HCT116 (cell line): ENCODE results near the gene RASGRF2. TPM values are rescaled to one million over a fixed set of nuclear protein-coding genes. Genes with fewer than 3 reads are reported as not detected.

Experiments
- ATAC-seq: fragments of 200-7000 bp; cut with Tn5 transposase; 2 replicates; pipeline ENCODE4 v1.9.1; 2020; ENCODE audit warnings: mild to moderate bottlenecking, moderate library complexity
- BruUV-seq: library from RNA; stranded (reverse); fragments of 400-500 nt; replicated peaks from 2 replicates; lab custom pipeline; 2021; lab: Mats Ljungman, UMichigan
- CTCF ChIA-PET: fragments of 300-600 bp; sonication (Branson Sonifier 250); formaldehyde crosslinking; loops from one replicate; lab custom pipeline; 2021; ENCODE audit warnings: antibody characterized with exemption; lab: Charles Lee
- POLR2A ChIA-PET: fragments of 300-600, 350-600 bp; sonication (Branson Sonifier 250); formaldehyde crosslinking; loops from one replicate; lab custom pipeline; 2021; ENCODE audit warnings: antibody characterized with exemption; lab: Charles Lee
- RAD21 ChIA-PET, 2 experiments: fragments of 300-600 bp; sonication (Branson Sonifier 250); formaldehyde crosslinking; loops; one replicate each; lab custom pipeline; 2023; ENCODE audit warnings: low total read pairs in 2 of 2; ENCODE audit not compliant: uncharacterized antibody in 2 of 2, unreplicated experiment in 2 of 2, low non-redundant PET in 1 of 2; lab: Charles Lee
- DNase-seq: peaks from one replicate; pipeline ENCODE4 v3.0.0-alpha.2; 2010; ENCODE audit warnings: low read depth, low spot score
- H2AFZ ChIP-seq: fragments of 200-600 bp; shearing (Covaris generic), sonication (generic); 2 replicates; pipeline ENCODE4 v1.6.1; 2017; ENCODE audit warnings: low read depth, mixed run types, mixed read lengths, antibody characterized with exemption, low read length; ENCODE audit not compliant: poor library complexity, severe bottlenecking
- H3K27ac ChIP-seq: 2 replicates; pipeline ENCODE4 v1.5.1; 2012; ENCODE audit warnings: low read depth, low read length
- H3K27me3 ChIP-seq: fragments of 200-600 bp; sonication (generic); 2 replicates; pipeline ENCODE4 v1.6.1; 2016; ENCODE audit warnings: mixed run types, low read length, mixed read lengths; ENCODE audit not compliant: insufficient read depth
- H3K36me3 ChIP-seq, 2 experiments: fragments of 200-500 bp in 1 of 2; fragments of 200-600 bp in 1 of 2; sonication (Bioruptor generic) in 1 of 2; sonication (generic) in 1 of 2; 2 replicates each; pipeline versions ENCODE4 v1.5.1 to v1.6.1; 2014 to 2016; ENCODE audit warnings: low read length in 2 of 2, inconsistent platforms in 1 of 2, mixed read lengths in 1 of 2, mixed run types in 1 of 2; ENCODE audit not compliant: insufficient read depth in 2 of 2, control insufficient read depth in 1 of 2
- H3K4me1 ChIP-seq, 2 experiments: fragments of 200-600 bp in 1 of 2; sonication (generic) in 1 of 2; 2 replicates each; pipeline versions ENCODE4 v1.5.1 to v1.6.1; 2012 to 2017; ENCODE audit warnings: low read length in 2 of 2, inconsistent platforms in 1 of 2, mild to moderate bottlenecking in 1 of 2, mixed read lengths in 1 of 2, mixed run types in 1 of 2, moderate library complexity in 1 of 2; ENCODE audit not compliant: insufficient read depth in 2 of 2, control insufficient read depth in 1 of 2
- H3K4me2 ChIP-seq: fragments of 200-600 bp; sonication (generic); 2 replicates; pipeline ENCODE4 v1.6.1; 2017; ENCODE audit warnings: mixed run types, low read length, mixed read lengths
- H3K4me3 ChIP-seq, 2 experiments: fragments of 200-600 bp in 1 of 2; sonication (generic) in 1 of 2; replicated peaks in 1 of 2; 2 replicates each; pipeline ENCODE4 v1.5.1; 2011 to 2016; ENCODE audit warnings: low read length in 2 of 2, control low read depth in 1 of 2, low read depth in 1 of 2, mild to moderate bottlenecking in 1 of 2, mixed read lengths in 1 of 2, mixed run types in 1 of 2
- H3K79me2 ChIP-seq: fragments of 200-600 bp; sonication (generic); 2 replicates; pipeline ENCODE4 v1.6.1; 2017; ENCODE audit warnings: mild to moderate bottlenecking, mixed run types, low read length, moderate library complexity, mixed read lengths; ENCODE audit not compliant: insufficient read depth
- H3K9ac ChIP-seq: fragments of 200-600 bp; sonication (generic); 2 replicates; pipeline ENCODE4 v1.6.1; 2016; ENCODE audit warnings: low read length, mixed read lengths
- H3K9me2 ChIP-seq: fragments of 200-600 bp; sonication (generic), shearing (Covaris generic); 2 replicates; pipeline ENCODE4 v1.6.1; 2017; ENCODE audit warnings: mixed run types, mild to moderate bottlenecking, moderate library complexity; ENCODE audit not compliant: insufficient read depth
- H3K9me3 ChIP-seq, 2 experiments: fragments of 200-500 bp in 1 of 2; fragments of 200-600 bp in 1 of 2; sonication (Bioruptor generic) in 1 of 2; sonication (generic) in 1 of 2; 2 replicates each; pipeline ENCODE4 v1.6.1; 2014 to 2017; ENCODE audit warnings: low read length in 2 of 2, mixed read lengths in 2 of 2, inconsistent platforms in 1 of 2, low read depth in 1 of 2, mild to moderate bottlenecking in 1 of 2, mixed run types in 1 of 2, moderate library complexity in 1 of 2; ENCODE audit not compliant: control insufficient read depth in 1 of 2, insufficient read depth in 1 of 2
- H4K20me1 ChIP-seq: fragments of 200-600 bp; sonication (generic), shearing (Covaris generic); 2 replicates; pipeline ENCODE4 v1.6.1; 2017; ENCODE audit warnings: mixed run types, mild to moderate bottlenecking, moderate library complexity; ENCODE audit not compliant: insufficient read depth
- CEBPB ChIP-seq: IDR thresholded peaks from 2 replicates; pipeline ENCODE4 v1.6.1; 2012; ENCODE audit warnings: low read depth
- ELF1 ChIP-seq: IDR thresholded peaks from 2 replicates; pipeline ENCODE4 v1.6.1; 2012; ENCODE audit warnings: low read depth, borderline replicate concordance
- JUND ChIP-seq: IDR thresholded peaks from 2 replicates; pipeline ENCODE4 v1.6.1; 2012
- POLR2AphosphoS5 ChIP-seq: IDR thresholded peaks from 2 replicates; pipeline ENCODE4 v1.6.1; 2011; ENCODE audit warnings: mild to moderate bottlenecking, low read depth, low read length, moderate library complexity
- RAD21 ChIP-seq: IDR thresholded peaks from 2 replicates; pipeline ENCODE4 v1.6.1; 2012; ENCODE audit warnings: low read depth, mild to moderate bottlenecking
- REST ChIP-seq: IDR thresholded peaks from 2 replicates; pipeline ENCODE4 v1.6.1; 2012; ENCODE audit warnings: low read depth
- ZFX ChIP-seq: fragments of 450-650 bp; IDR thresholded peaks from 2 replicates; pipeline ENCODE4 v1.6.1; 2017
- ZNF274 ChIP-seq: fragments of 200-500 bp; sonication (Bioruptor generic); IDR thresholded peaks from 2 replicates; pipeline ENCODE4 v1.6.1; 2014; ENCODE audit warnings: mild to moderate bottlenecking, low read depth, low read length, inconsistent platforms
- intact Hi-C: fragments of 100-400 bp; cut with micrococcal nuclease; formaldehyde crosslinking; loops from 2 replicates; pipeline ENCODE4 v1.10.0; 2022
- total RNA-seq: library from RNA; stranded (reverse); gene quantifications from one replicate; pipeline ENCODE4 v1.2.1, GENCODE V29; 2021; ENCODE audit not compliant: unreplicated experiment
- TF ChIP-seq, protein P1 (sequence below), 3 experiments: fragments of 200-600 bp in 1 of 3; sonication (generic) in 1 of 3; IDR thresholded peaks in 2 of 3; conservative IDR thresholded peaks in 1 of 3; 2 replicates each; pipeline ENCODE4 v1.5.1; 2012 to 2017; ENCODE audit warnings: low read depth in 2 of 3, low read length in 2 of 3, antibody characterized with exemption in 1 of 3, borderline replicate concordance in 1 of 3, control low read depth in 1 of 3, mild to moderate bottlenecking in 1 of 3, mixed read lengths in 1 of 3, mixed run types in 1 of 3, moderate library complexity in 1 of 3; ENCODE audit not compliant: insufficient read depth in 1 of 3
- TF ChIP-seq, protein P2 (sequence below): IDR thresholded peaks from 2 replicates; pipeline ENCODE4 v1.6.1; 2012

Gene RASGRF2
- total RNA-seq, 1 experiment from 2014 or later, result 0.05 TPM

DNA sequence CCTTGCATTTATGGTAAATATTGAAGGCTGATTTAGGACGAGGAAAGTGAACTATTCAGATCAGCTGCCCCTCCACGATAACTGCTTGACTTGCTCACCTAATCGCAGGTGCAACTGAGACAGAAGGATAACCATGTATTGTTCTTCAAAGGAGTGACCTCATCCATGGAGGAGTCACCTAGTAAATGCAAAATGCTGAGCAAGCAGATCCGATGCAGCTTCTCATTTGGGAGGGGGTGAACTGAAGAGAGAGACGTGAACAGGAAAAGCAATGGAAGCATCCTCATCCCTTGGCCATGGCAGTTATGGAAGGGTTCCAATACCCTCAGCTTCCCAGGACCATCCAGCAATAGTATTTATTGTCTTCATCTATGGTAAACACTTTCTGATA is 47.5 kb downstream of the RASGRF2 start:
- H3K4me3 ChIP-seq, result no peak overlapping the region
- H3K36me3 ChIP-seq, result no peaks in the 10 kb centered on the region
- no peak overlapping the region for H3K9ac ChIP-seq
- ChIA-PET CTCF (no interaction called here), POLR2A (no interaction called here), RAD21 (no interaction called here)
- H3K9me3 ChIP-seq, result no peaks in the 10 kb centered on the region
- intact Hi-C loops, result no loop called here
- no peak overlapping the region for H3K4me2 ChIP-seq
- no peaks in the 10 kb centered on the region for H3K4me1 ChIP-seq
- ATAC-seq, result no peak
- no TSS peak for BruUV-seq
- no peak for TF ChIP-seq ELF1
- no peak for TF ChIP-seq JUND
- no peak for TF ChIP-seq ZNF274
- no peak for TF ChIP-seq ZFX
- TF ChIP-seq CEBPB, result no peak
- TF ChIP-seq, protein P1, sequence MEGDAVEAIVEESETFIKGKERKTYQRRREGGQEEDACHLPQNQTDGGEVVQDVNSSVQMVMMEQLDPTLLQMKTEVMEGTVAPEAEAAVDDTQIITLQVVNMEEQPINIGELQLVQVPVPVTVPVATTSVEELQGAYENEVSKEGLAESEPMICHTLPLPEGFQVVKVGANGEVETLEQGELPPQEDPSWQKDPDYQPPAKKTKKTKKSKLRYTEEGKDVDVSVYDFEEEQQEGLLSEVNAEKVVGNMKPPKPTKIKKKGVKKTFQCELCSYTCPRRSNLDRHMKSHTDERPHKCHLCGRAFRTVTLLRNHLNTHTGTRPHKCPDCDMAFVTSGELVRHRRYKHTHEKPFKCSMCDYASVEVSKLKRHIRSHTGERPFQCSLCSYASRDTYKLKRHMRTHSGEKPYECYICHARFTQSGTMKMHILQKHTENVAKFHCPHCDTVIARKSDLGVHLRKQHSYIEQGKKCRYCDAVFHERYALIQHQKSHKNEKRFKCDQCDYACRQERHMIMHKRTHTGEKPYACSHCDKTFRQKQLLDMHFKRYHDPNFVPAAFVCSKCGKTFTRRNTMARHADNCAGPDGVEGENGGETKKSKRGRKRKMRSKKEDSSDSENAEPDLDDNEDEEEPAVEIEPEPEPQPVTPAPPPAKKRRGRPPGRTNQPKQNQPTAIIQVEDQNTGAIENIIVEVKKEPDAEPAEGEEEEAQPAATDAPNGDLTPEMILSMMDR (IDR thresholded peaks at IDR 0.05 in 2 of 3, conservative IDR thresholded peaks at IDR 0.05 in 1 of 3; ENCODE audit: borderline replicate concordance in 1 of 3, insufficient read depth in 1 of 3, low read depth in 2 of 3, low read length in 2 of 3), result no peak
- TF ChIP-seq REST, result no peak
- no peak for TF ChIP-seq POLR2AphosphoS5
- TF ChIP-seq, protein P2, sequence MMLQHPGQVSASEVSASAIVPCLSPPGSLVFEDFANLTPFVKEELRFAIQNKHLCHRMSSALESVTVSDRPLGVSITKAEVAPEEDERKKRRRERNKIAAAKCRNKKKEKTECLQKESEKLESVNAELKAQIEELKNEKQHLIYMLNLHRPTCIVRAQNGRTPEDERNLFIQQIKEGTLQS, result no peak
- no peak for TF ChIP-seq RAD21
- no peak overlapping the region for H2AFZ ChIP-seq
- H3K79me2 ChIP-seq, result no peaks in the 10 kb centered on the region
- H3K27me3 ChIP-seq, result no peaks in the 10 kb centered on the region
- DNase-seq, result no peak
- no peaks in the 10 kb centered on the region for H4K20me1 ChIP-seq
- H3K27ac ChIP-seq, result no peak overlapping the region
- no peaks in the 10 kb centered on the region for H3K9me2 ChIP-seq
